ENCODE data around the gene FCHSD2. TPM values are rescaled to one million over a fixed set of nuclear protein-coding genes. Genes with fewer than 3 reads are reported as not detected.

The FCHSD2 gene
- total and polyA plus RNA-seq, 2 of the 13 experiments (the other 11 are each of a cell fraction or from before 2014, with no cell fraction given): 20.5 to 24.8 TPM

DNA sequence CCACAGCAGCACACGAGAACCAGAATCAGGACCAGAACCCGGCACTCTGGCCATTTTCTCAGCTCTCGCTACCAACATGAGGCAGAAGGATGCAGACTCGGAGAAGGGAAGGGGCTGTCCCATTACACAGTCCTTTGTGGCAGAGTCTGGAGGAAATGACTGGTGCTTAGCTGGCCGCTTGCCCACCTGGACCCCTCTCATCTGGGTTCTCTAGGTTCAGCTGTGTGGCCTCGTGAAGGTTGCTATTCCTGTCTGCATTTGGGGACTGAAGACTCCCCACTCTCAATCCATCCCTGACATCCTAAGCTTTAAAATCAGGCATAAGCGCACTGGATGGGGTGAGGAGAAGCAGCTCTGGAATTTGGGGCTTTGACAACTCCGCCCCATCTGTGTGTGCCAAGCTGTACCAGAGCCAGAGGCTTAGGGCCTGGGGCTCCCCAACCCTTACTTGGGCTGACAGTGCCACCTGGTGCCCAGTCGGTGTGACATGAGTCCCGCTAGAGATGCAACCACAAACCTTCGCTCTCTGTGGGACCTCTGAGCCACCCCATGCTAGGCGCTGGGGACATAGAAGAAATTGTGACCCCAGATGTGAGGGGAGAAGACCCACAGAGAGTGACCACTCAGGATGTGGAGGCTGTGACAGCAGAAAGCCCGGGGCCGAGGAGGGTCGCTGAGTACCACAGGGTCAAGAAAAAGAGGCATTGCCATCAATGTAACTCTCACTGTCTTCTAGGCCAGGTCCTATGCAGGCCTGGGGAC, 35.8 kb upstream of the FCHSD2 start (continued):
- TF ChIP-seq, protein P1, sequence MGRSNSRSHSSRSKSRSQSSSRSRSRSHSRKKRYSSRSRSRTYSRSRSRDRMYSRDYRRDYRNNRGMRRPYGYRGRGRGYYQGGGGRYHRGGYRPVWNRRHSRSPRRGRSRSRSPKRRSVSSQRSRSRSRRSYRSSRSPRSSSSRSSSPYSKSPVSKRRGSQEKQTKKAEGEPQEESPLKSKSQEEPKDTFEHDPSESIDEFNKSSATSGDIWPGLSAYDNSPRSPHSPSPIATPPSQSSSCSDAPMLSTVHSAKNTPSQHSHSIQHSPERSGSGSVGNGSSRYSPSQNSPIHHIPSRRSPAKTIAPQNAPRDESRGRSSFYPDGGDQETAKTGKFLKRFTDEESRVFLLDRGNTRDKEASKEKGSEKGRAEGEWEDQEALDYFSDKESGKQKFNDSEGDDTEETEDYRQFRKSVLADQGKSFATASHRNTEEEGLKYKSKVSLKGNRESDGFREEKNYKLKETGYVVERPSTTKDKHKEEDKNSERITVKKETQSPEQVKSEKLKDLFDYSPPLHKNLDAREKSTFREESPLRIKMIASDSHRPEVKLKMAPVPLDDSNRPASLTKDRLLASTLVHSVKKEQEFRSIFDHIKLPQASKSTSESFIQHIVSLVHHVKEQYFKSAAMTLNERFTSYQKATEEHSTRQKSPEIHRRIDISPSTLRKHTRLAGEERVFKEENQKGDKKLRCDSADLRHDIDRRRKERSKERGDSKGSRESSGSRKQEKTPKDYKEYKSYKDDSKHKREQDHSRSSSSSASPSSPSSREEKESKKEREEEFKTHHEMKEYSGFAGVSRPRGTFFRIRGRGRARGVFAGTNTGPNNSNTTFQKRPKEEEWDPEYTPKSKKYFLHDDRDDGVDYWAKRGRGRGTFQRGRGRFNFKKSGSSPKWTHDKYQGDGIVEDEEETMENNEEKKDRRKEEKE (IDR thresholded peaks at IDR 0.05): no peak
- TF ChIP-seq CEBPG (CRISPR knock-in tag; IDR thresholded peaks at IDR 0.05) (peak; percentile 36; the same call in 1 of the 2 replicates), ZNF451 (CRISPR knock-in tag; IDR thresholded peaks at IDR 0.05) (no peak), IRF2 (CRISPR knock-in tag; IDR thresholded peaks at IDR 0.05) (peak; percentile 49; the same call in 1 of the 2 replicates), ELF4 (CRISPR knock-in tag; IDR thresholded peaks at IDR 0.05; ENCODE audit: borderline replicate concordance) (no peak), ZNF883 (CRISPR knock-in tag; IDR thresholded peaks at IDR 0.05; ENCODE audit: not compliant biosample characterization) (no peak), NFYB (CRISPR knock-in tag; IDR thresholded peaks at IDR 0.05) (no peak), ZNF879 (CRISPR knock-in tag; IDR thresholded peaks at IDR 0.05) (no peak), TCF7L2 (IDR thresholded peaks at IDR 0.05; ENCODE audit: low read depth, low read length) (no peak), PRMT3 (CRISPR knock-in tag; IDR thresholded peaks at IDR 0.05; ENCODE audit: borderline replicate concordance, low read depth) (no peak), BRD4 (CRISPR knock-in tag; IDR thresholded peaks at IDR 0.05) (no peak), ARID2 (CRISPR knock-in tag; IDR thresholded peaks at IDR 0.05; ENCODE audit: borderline replicate concordance) (no peak), CEBPZ (IDR thresholded peaks at IDR 0.05; ENCODE audit: low read length) (no peak), ZNF510 (CRISPR knock-in tag; IDR thresholded peaks at IDR 0.05; ENCODE audit: low read depth) (0 out of 2 replicates have a peak, but pooled peaks have one; percentile 12), ZNF251 (CRISPR knock-in tag; IDR thresholded peaks at IDR 0.05) (no peak), CC2D1A (CRISPR knock-in tag; IDR thresholded peaks at IDR 0.05) (no peak), ZSCAN31 (CRISPR knock-in tag; IDR thresholded peaks at IDR 0.05; ENCODE audit: low read depth) (no peak; the same call in 1 of the 2 replicates), ZBTB34 (CRISPR knock-in tag; IDR thresholded peaks at IDR 0.05) (0 out of 2 replicates have a peak, but pooled peaks have one; percentile 8), DNMT1 (CRISPR knock-in tag; IDR thresholded peaks at IDR 0.05) (no peak), NFKB2 (CRISPR knock-in tag; IDR thresholded peaks at IDR 0.05; ENCODE audit: borderline replicate concordance) (no peak; the same call in 1 of the 2 replicates)
- TF ChIP-seq, protein P2, sequence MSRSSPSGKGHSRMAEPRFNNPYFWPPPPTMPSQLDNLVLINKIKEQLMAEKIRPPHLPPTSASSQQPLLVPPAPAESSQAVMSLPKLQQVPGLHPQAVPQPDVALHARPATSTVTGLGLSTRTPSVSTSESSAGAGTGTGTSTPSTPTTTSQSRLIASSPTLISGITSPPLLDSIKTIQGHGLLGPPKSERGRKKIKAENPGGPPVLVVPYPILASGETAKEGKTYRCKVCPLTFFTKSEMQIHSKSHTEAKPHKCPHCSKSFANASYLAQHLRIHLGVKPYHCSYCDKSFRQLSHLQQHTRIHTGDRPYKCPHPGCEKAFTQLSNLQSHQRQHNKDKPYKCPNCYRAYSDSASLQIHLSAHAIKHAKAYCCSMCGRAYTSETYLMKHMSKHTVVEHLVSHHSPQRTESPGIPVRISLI (CRISPR knock-in tag; IDR thresholded peaks at IDR 0.05; ENCODE audit: borderline replicate concordance): no peak
